Limb (tissue), 2 donors: ENCODE measurements around the gene ZC3H7A.
"Not testable (repeated sequence)": the region's sequence is repeated elsewhere in the genome, so short reads cannot be mapped to it uniquely, and the experiment has no call there.

ENCODE experiments used
- DNase-seq, 2 donors: peaks; one replicate each; pipeline ENCODE4 v3.0.0-alpha.2; 2016; ENCODE audit errors: extremely low spot score in 2 of 2

The ZC3H7A gene

GRCh38 chr16:11801481-11802021 lies 4.5 kb upstream of the ZC3H7A start:
- DNase-seq = no peak

- no peak for DNase-seq
These were observed 3.3 kb upstream of the ZC3H7A start for GRCh38 chr16:11800382-11800718.

- DNase-seq = no peak
These were observed 2.7 kb upstream of the ZC3H7A start for GRCh38 chr16:11799509-11800381.

- DNase-seq = no peak
These were observed 1.9 kb upstream of the ZC3H7A start for GRCh38 chr16:11799017-11799381.

- DNase-seq = no peak
These were observed 870 bp upstream of the ZC3H7A start for GRCh38 chr16:11797957-11798299.

- peak in 1 of 2 donors; percentile 68 for DNase-seq
These were observed 562 bp downstream of the ZC3H7A start for GRCh38 chr16:11796227-11797165.

GRCh38 chr16:11795887-11796226 lies 1.2 kb downstream of the ZC3H7A start:
- no peak for DNase-seq

GRCh38 chr16:11794996-11795886 lies 1.8 kb downstream of the ZC3H7A start:
- DNase-seq = no peak

GRCh38 chr16:11794447-11794846 lies 2.6 kb downstream of the ZC3H7A start:
- DNase-seq = no peak

GRCh38 chr16:11793840-11794239 lies 3.2 kb downstream of the ZC3H7A start:
- no peak for DNase-seq

- peak in 1 of 2 donors; percentile 42 for DNase-seq
These were observed 4.4 kb downstream of the ZC3H7A start for GRCh38 chr16:11792410-11793241.

GRCh38 chr16:11791144-11791828 lies 5.8 kb downstream of the ZC3H7A start:
- DNase-seq = no peak

- DNase-seq = no peak
These were observed 8.1 kb downstream of the ZC3H7A start for GRCh38 chr16:11788914-11789313.

- DNase-seq = not testable (repeated sequence)
These were observed 12.0 kb downstream of the ZC3H7A start for GRCh38 chr16:11784980-11785599.

GRCh38 chr16:11784381-11784780 lies 12.7 kb downstream of the ZC3H7A start:
- DNase-seq = not testable (repeated sequence)

- no peak for DNase-seq
These were observed 13.1 kb downstream of the ZC3H7A start for GRCh38 chr16:11784038-11784369.

GRCh38 chr16:11783319-11784037 lies 13.6 kb downstream of the ZC3H7A start:
- no peak for DNase-seq

- peak in 1 of 2 donors; percentile 60 for DNase-seq
These were observed 15.3 kb downstream of the ZC3H7A start for GRCh38 chr16:11781773-11782172.
